ENCODE data around the gene NMT1. TPM values are rescaled to one million over a fixed set of nuclear protein-coding genes. Genes with fewer than 3 reads are reported as not detected.
"Not testable (repeated sequence)": the region's sequence is repeated elsewhere in the genome, so short reads cannot be mapped to it uniquely, and the experiment has no call there.

NMT1 gene
- total RNA-seq, 2 donors from 2014 or later, result 44.6 to 52.7 TPM

DNA sequence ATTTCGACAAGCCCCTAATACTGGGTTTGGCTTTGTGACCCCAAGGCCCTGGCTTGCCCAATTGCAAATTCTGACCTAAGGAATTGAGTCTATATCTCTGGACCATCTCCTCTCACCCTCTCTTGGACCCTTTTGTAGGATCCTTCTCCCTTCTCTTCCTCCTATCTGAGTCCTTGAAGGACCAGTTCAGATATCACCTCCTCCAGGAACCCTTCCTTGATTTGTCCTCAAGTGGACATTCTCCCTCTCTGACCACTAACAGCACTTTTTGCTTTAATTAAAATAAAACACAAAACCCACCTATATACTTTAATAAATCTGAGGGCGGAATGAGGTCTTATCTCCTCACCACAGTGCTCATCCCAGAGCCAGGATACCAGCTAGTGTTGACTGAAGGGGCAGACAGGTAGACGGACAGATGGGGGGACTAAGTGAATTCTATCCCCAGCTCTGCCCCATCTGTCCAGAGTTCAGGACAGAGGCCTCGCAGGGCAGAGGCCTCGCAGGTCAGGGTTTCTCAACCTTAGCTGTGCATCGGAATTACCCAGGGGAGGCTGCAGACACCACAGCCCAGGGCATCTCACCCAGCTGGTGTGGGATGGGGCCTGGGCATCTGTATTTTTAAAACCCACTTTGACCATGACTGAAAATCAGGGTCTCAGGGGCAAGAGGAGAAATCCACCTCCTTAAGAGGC is 62.1 kb downstream of the NMT1 start:
- H3K27ac ChIP-seq, result peak overlapping the region; percentile 61 to 67
- no peaks in the 10 kb centered on the region for H3K27me3 ChIP-seq
- peaks cover 0 to 51% of the 10 kb centered on the region in 2 donors for H3K4me1 ChIP-seq
- no peak overlapping the region for H3K4me3 ChIP-seq
- peaks cover 12% of the 10 kb centered on the region for H3K36me3 ChIP-seq
- DNase-seq (ENCODE audit: low spot score), result no peak
- TF ChIP-seq, protein P1, sequence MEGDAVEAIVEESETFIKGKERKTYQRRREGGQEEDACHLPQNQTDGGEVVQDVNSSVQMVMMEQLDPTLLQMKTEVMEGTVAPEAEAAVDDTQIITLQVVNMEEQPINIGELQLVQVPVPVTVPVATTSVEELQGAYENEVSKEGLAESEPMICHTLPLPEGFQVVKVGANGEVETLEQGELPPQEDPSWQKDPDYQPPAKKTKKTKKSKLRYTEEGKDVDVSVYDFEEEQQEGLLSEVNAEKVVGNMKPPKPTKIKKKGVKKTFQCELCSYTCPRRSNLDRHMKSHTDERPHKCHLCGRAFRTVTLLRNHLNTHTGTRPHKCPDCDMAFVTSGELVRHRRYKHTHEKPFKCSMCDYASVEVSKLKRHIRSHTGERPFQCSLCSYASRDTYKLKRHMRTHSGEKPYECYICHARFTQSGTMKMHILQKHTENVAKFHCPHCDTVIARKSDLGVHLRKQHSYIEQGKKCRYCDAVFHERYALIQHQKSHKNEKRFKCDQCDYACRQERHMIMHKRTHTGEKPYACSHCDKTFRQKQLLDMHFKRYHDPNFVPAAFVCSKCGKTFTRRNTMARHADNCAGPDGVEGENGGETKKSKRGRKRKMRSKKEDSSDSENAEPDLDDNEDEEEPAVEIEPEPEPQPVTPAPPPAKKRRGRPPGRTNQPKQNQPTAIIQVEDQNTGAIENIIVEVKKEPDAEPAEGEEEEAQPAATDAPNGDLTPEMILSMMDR (IDR thresholded peaks at IDR 0.05), result no peak
- no peaks in the 10 kb centered on the region for H3K9me3 ChIP-seq

DNA sequence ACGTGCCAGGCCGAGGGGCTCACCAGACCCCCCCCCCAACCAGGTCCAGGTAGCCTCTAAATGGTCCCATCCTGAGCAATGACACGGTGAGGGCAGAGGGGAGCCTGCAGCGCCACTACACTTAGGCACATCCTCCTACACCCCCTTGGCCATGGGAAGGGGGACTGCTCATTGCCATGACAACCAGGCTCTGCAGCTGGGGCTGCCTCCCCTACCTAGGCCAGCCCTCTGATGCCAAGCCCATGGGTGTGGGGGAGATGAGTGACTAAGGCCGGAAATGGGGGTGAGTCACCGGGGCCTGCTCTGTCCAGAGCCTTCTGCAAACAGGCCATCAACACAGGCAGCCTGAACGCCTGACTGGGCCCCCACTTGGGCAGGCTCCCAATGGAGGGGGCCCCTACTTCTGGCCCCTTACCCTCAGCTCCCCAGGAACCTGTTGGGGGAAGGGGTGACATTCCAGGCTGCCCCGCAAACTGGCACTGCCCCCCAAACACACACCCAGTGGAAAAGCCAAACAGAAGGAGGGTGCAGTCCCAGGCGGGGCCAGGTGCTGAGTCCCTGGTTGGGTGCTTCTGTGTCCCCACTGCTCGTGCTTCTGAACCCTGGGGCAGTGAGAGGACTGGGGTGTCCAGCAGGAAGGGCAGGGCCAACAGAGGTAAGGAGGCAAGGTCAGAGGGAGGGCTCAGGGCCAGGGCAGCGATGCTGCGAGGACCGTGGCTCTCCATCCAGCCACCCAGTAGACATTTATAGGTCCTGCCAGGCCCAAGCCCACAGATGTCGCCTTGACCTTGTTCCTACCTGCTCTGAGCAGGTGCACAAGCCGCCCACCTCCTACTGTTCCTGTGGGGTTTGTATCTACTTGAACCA is 63.0 kb downstream of the NMT1 start:
- H3K27me3 ChIP-seq, result no peaks in the 10 kb centered on the region
- H3K4me3 ChIP-seq, result no peak overlapping the region
- peaks cover 10% of the 10 kb centered on the region for H3K36me3 ChIP-seq
- TF ChIP-seq, protein P1 (IDR thresholded peaks at IDR 0.05), result no peak
- H3K9me3 ChIP-seq, result no peaks in the 10 kb centered on the region
- peak; percentile 82 for DNase-seq (ENCODE audit: low spot score)
- H3K4me1 ChIP-seq, result peaks cover 0 to 60% of the 10 kb centered on the region in 2 donors
- H3K27ac ChIP-seq, result peak overlapping the region; percentile 61 to 67

DNA sequence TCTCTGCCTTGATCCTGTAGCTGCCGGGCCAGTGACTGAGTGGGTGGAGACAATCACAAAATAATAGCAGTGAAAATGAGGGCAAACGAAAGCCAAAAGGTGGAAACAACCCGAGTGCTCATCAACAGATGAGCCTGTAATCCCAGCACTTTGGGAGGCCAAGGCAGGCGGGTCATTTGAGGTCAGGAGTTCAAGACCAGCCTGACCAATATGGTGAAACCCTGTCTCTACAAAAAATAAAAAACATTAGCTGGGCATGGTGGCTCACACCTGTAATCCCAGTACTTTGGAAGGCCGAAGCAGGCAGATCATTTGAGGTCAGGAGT is 63.6 kb downstream of the NMT1 start:
- Histone ChIP-seq H3K27ac (peak overlapping the region; percentile 61 to 67), H3K4me1 (peaks cover 0 to 66% of the 10 kb centered on the region in 2 donors)
- H3K27me3 ChIP-seq; H3K36me3 ChIP-seq; H3K9me3 ChIP-seq; DNase-seq (ENCODE audit: low spot score); H3K4me3 ChIP-seq: not testable (repeated sequence)

DNA sequence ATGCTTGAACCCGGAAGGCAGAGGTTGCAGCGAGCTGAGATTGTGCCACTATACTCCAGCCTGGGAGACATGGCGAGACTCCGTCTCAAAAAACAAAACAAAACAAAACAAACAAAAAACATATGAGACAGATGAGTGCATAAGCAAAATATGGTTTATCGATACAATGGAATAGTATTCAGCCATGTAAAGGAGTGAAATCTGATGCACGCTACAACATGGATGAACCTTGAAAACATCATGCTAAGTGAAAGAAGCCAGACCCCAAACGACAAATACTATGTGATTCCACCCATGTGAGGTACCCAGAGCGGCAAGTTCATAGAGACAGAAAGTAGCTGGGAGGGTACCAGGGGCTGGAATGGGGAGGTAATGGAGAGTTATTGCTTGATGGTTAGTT is 64.4 kb downstream of the NMT1 start:
- H3K36me3 ChIP-seq, result no peaks in the 10 kb centered on the region
- H3K4me1 ChIP-seq, result peaks cover 0 to 74% of the 10 kb centered on the region in 2 donors
- TF ChIP-seq, protein P1 (IDR thresholded peaks at IDR 0.05), result no peak
- no peak overlapping the region for H3K27ac ChIP-seq
- no peak overlapping the region for H3K4me3 ChIP-seq
- no peak for DNase-seq (ENCODE audit: low spot score)
- H3K27me3 ChIP-seq, result no peaks in the 10 kb centered on the region
- no peaks in the 10 kb centered on the region for H3K9me3 ChIP-seq

DNA sequence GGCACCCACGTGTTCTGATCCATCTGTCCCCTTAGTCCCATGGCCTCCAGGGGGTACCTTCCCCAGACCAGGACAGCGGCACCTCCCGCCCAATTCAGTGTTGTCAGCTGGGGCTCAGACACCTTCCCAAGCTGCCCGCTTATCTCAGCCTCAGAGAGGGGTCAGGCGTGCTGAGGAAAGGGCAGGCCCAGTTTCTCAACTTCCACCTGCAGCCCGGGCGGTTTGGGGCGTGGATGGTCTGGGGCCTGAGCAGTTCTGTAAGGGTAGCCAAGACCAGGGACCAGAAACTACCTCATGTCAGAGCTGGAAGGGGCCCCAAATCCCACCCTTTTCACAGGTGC is 66.1 kb downstream of the NMT1 start:
- Histone ChIP-seq H3K27ac (peak overlapping the region; percentile 83 to 95), H3K36me3 (no peaks in the 10 kb centered on the region), H3K27me3 (no peaks in the 10 kb centered on the region), H3K9me3 (no peaks in the 10 kb centered on the region), H3K4me3 (no peak overlapping the region), H3K4me1 (peaks cover 0 to 79% of the 10 kb centered on the region in 2 donors)
- no peak for DNase-seq (ENCODE audit: low spot score)
- TF ChIP-seq, protein P1 (IDR thresholded peaks at IDR 0.05), result no peak

DNA sequence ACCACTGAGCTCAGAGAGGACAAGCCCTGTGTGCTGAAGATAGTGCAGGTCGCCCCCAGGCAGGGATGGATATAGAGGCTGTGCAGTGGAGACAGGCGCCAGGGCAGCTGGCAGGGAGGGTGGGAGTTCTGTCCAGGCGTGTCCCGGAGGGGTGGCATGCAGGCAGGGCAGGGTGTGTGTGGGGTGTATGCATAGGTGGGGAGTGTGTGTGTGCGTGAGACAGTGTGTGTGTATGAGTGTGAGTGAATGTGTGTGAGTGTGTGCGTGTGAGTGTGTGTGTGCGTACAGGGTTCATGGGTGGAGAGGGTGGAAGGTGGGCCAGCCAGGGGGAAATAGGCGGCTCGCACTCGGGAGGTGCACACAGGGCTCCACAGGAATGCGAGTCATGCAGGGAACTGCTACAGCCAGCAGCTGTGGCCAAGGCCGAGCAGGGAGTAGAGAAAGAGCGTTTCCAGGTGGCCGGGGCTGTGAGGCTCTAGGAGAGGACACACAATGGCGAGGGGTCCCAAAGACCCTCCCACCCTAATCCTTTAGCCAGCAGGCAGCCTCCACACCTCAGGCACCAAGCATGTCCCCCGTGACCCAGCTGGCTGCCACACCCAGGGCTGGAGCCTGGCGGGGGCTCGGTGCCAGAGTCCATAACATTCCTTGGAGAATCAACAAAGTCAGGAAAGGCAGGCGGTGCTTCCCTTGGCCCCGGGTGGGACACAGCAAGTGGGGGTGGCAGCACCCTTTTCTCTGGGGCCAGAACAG is 66.6 kb downstream of the NMT1 start:
- Histone ChIP-seq H3K4me3 (no peak overlapping the region), H3K36me3 (no peaks in the 10 kb centered on the region), H3K27me3 (no peaks in the 10 kb centered on the region), H3K9me3 (no peaks in the 10 kb centered on the region), H3K27ac (peak overlapping the region; percentile 83 to 95), H3K4me1 (peaks cover 0 to 74% of the 10 kb centered on the region in 2 donors)
- TF ChIP-seq, protein P1 (IDR thresholded peaks at IDR 0.05), result no peak
- DNase-seq (ENCODE audit: low spot score), result peak; percentile 83
